GM19468 (cell line): ENCODE results near the gene CCDC15.
"Not testable (repeated sequence)": the region's sequence is repeated elsewhere in the genome, so short reads cannot be mapped to it uniquely, and the experiment has no call there.

Experiments used
- ATAC-seq: cut with Tn5 transposase; IDR thresholded peaks from one replicate; pipeline ENCODE4 v1.9.1; 2021; ENCODE audit warnings: mild to moderate bottlenecking, moderate library complexity, moderate number of reproducible peaks; ENCODE audit not compliant: unreplicated experiment; ENCODE audit errors: extremely low read depth

Gene CCDC15

GRCh38 chr11:125079151-125079877 lies 125.3 kb downstream of the CCDC15 start:
- no peak for ATAC-seq

- no peak for ATAC-seq
Measured at GRCh38 chr11:125079878-125080530, 126.0 kb downstream of the CCDC15 start.

GRCh38 chr11:125080531-125080911 lies 126.5 kb downstream of the CCDC15 start:
- no peak for ATAC-seq

- ATAC-seq: no peak
Measured at GRCh38 chr11:125081098-125081798, 127.2 kb downstream of the CCDC15 start.

GRCh38 chr11:125082040-125082439 lies 128.0 kb downstream of the CCDC15 start:
- ATAC-seq: no peak

- ATAC-seq: no peak
Measured at GRCh38 chr11:125082611-125083311, 128.8 kb downstream of the CCDC15 start.

- no peak for ATAC-seq
Measured at GRCh38 chr11:125083312-125084056, 129.5 kb downstream of the CCDC15 start.

GRCh38 chr11:125084057-125084416 lies 130.0 kb downstream of the CCDC15 start:
- no peak for ATAC-seq

- no peak for ATAC-seq
Measured at GRCh38 chr11:125084761-125085231, 130.8 kb downstream of the CCDC15 start.

- ATAC-seq: no peak
Measured at GRCh38 chr11:125085301-125086081, 131.5 kb downstream of the CCDC15 start.

GRCh38 chr11:125086633-125087296 lies 132.8 kb downstream of the CCDC15 start:
- ATAC-seq: no peak

GRCh38 chr11:125088123-125088522 lies 134.1 kb downstream of the CCDC15 start:
- ATAC-seq: no peak

GRCh38 chr11:125088576-125089455 lies 134.8 kb downstream of the CCDC15 start:
- ATAC-seq: no peak

- not testable (repeated sequence) for ATAC-seq
Measured at GRCh38 chr11:125089481-125089880, 135.5 kb downstream of the CCDC15 start.

- ATAC-seq: not testable (repeated sequence)
Measured at GRCh38 chr11:125090151-125090550, 136.1 kb downstream of the CCDC15 start.

GRCh38 chr11:125090816-125091215 lies 136.8 kb downstream of the CCDC15 start:
- no peak for ATAC-seq
